B cell (primary cell): ENCODE data around the gene PRRG4. TPM values are rescaled to one million over a fixed set of nuclear protein-coding genes. Genes with fewer than 3 reads are reported as not detected.
"Not testable (repeated sequence)": the region's sequence is repeated elsewhere in the genome, so short reads cannot be mapped to it uniquely, and the experiment has no call there.

Experiments used
- ATAC-seq: fragments of 200-7000 bp; cut with Tn5 transposase; one replicate; pipeline ENCODE4 v1.10.0; 2021; ENCODE audit warnings: low read depth, mild to moderate bottlenecking, moderate number of reproducible peaks, moderate library complexity
- CTCF ChIA-PET: fragments of 350-600 bp; sonication (Branson Sonifier 250); formaldehyde crosslinking; loops from one replicate; lab custom pipeline; 2021; ENCODE audit warnings: antibody characterized with exemption, inconsistent platforms; lab: Charles Lee
- POLR2A ChIA-PET: fragments of 350-600 bp; sonication (Branson Sonifier 250); formaldehyde crosslinking; loops from one replicate; lab custom pipeline; 2021; ENCODE audit warnings: antibody characterized with exemption; lab: Charles Lee
- DNase-seq: peaks from one replicate; pipeline ENCODE4 v3.0.0; 2013
- H2AFZ ChIP-seq: 2 replicates; pipeline ENCODE4 v1.6.1; 2012; ENCODE audit warnings: mild to moderate bottlenecking, low read depth, low read length; ENCODE audit not compliant: insufficient read depth, poor library complexity, severe bottlenecking
- H3K27ac ChIP-seq, 2 donors: 1 replicate in 1 of 2; 2 replicates in 1 of 2; pipeline ENCODE4 v1.5.1; 2012 to 2013; ENCODE audit warnings: low read length in 2 of 2, mild to moderate bottlenecking in 2 of 2, moderate library complexity in 1 of 2
- H3K27me3 ChIP-seq, 4 experiments: fragments of 200-600 bp in 1 of 4; sonication (generic) in 1 of 4; replicated peaks in 1 of 4; 1 replicate in 2 of 4; 2 replicates in 2 of 4; pipeline versions ENCODE4 v1.6.1 to v1.7.0; 2013 to 2016; ENCODE audit warnings: low read length in 3 of 4, mild to moderate bottlenecking in 2 of 4, mixed read lengths in 1 of 4, moderate library complexity in 1 of 4; ENCODE audit not compliant: insufficient read depth in 4 of 4, control insufficient read depth in 3 of 4; ENCODE audit errors: control extremely low read depth in 1 of 4
- H3K36me3 ChIP-seq, 2 experiments: replicated peaks in 1 of 2; 1 replicate in 1 of 2; 2 replicates in 1 of 2; pipeline versions ENCODE4 v1.6.1 to v1.7.1; 2013; ENCODE audit warnings: low read length in 1 of 2; ENCODE audit not compliant: insufficient read depth in 2 of 2, control insufficient read depth in 1 of 2; ENCODE audit errors: control extremely low read depth in 1 of 2, extremely low read depth in 1 of 2
- H3K4me1 ChIP-seq, 2 donors: fragments of 200-600 bp in 1 of 2; sonication (generic) in 1 of 2; 1 replicate in 1 of 2; 2 replicates in 1 of 2; pipeline versions ENCODE4 v1.5.1 to v1.6.1; 2013 to 2017; ENCODE audit warnings: low read length in 2 of 2; ENCODE audit not compliant: control insufficient read depth in 2 of 2, insufficient read depth in 2 of 2
- H3K4me2 ChIP-seq: replicated peaks from 2 replicates; pipeline ENCODE3; 2012; ENCODE audit warnings: mild to moderate bottlenecking, low read depth, low read length; ENCODE audit not compliant: poor library complexity, severe bottlenecking
- H3K4me3 ChIP-seq, 5 experiments: fragments of 200-600 bp in 1 of 5; sonication (generic) in 1 of 5; 1 replicate in 3 of 5; 2 replicates in 2 of 5; pipeline versions ENCODE4 v1.5.1 to v1.7.0; 2011 to 2016; ENCODE audit warnings: low read length in 4 of 5, mild to moderate bottlenecking in 4 of 5, low read depth in 2 of 5, control low read depth in 1 of 5, moderate library complexity in 1 of 5; ENCODE audit not compliant: insufficient read depth in 1 of 5; ENCODE audit errors: control extremely low read depth in 1 of 5, extremely low read depth in 1 of 5
- H3K79me2 ChIP-seq: fragments of 200-600 bp; sonication (generic); one replicate; pipeline ENCODE4 v1.6.0; 2016; ENCODE audit warnings: low read length; ENCODE audit not compliant: control insufficient read depth, insufficient read depth
- H3K9ac ChIP-seq: fragments of 200-600 bp; sonication (generic); 2 replicates; pipeline ENCODE4 v1.6.1; 2017; ENCODE audit warnings: mild to moderate bottlenecking, low read length, moderate library complexity
- H3K9me3 ChIP-seq, 3 donors: one replicate each; pipeline versions ENCODE4 v1.6.1 to v1.7.1; 2013; ENCODE audit warnings: low read length in 2 of 3; ENCODE audit not compliant: control insufficient read depth in 2 of 3, insufficient read depth in 1 of 3; ENCODE audit errors: control extremely low read depth in 1 of 3
- H4K20me1 ChIP-seq: 2 replicates; pipeline ENCODE4 v1.6.0; 2012; ENCODE audit warnings: mild to moderate bottlenecking, low read length; ENCODE audit not compliant: insufficient read depth, control insufficient read depth, poor library complexity, severe bottlenecking
- H3K27ac Mint-ChIP-seq: one replicate; pipeline ENCODE4 v1.8.0; 2021; ENCODE audit warnings: mixed read lengths
- H3K27me3 Mint-ChIP-seq: one replicate; pipeline ENCODE4 v1.8.0; 2021; ENCODE audit warnings: mixed read lengths
- H3K4me1 Mint-ChIP-seq: one replicate; pipeline ENCODE4 v1.8.0; 2021; ENCODE audit warnings: mixed read lengths
- H3K4me3 Mint-ChIP-seq: one replicate; pipeline ENCODE4 v1.8.0; 2021; ENCODE audit warnings: mixed read lengths
- H3K9me3 Mint-ChIP-seq: one replicate; pipeline ENCODE4 v1.8.0; 2022; ENCODE audit warnings: mixed read lengths; ENCODE audit not compliant: insufficient read depth
- CTCF ChIP-seq: fragments of 200-600 bp; IDR thresholded peaks from one replicate; pipeline ENCODE4 v1.8.0; 2022; ENCODE audit warnings: antibody characterized with exemption, mild to moderate bottlenecking
- EZH2 ChIP-seq: IDR thresholded peaks from 2 replicates; pipeline ENCODE4 v1.6.1; 2012; ENCODE audit warnings: borderline replicate concordance, low read depth, mild to moderate bottlenecking, moderate library complexity, low read length; ENCODE audit not compliant: insufficient read depth, poor library complexity, severe bottlenecking
- WGBS: methylation state at CpG from one replicate; pipeline ENCODE4 v1.1.5; 2013; ENCODE audit warnings: missing lambda C conversion rate; ENCODE audit not compliant: insufficient coverage; 5-methylcytosine and 5-hydroxymethylcytosine counted together
- intact Hi-C: fragments of 100-400 bp; cut with micrococcal nuclease; formaldehyde crosslinking; loops from one replicate; pipeline ENCODE4 v1.10.0; 2022
- polyA plus RNA-seq: library from polyadenylated mRNA; depleted of rRNA; stranded (reverse); fragments of >200 nt; gene quantifications from 2 replicates; pipeline ENCODE4 v1.2.3, GENCODE V29; 2012
- total RNA-seq, 2 donors: library from RNA; stranded (reverse); fragments of 120-200 nt in 1 of 2; gene quantifications; 1 replicate in 1 of 2; 2 replicates in 1 of 2; pipeline versions ENCODE4 v1.2.3 to v1.2.4, GENCODE V29; 2013 to 2022

Gene PRRG4
- total and polyA plus RNA-seq, 2 donors (not counting 1 experiment from before 2014, with no cell fraction given): 0.07 TPM; not detected in 1

GRCh38 chr11:32885556-32885955, 55.8 kb downstream of the PRRG4 start:
- intact Hi-C loops: no loop called here
- ATAC-seq (no peak), DNase-seq (no peak)
- Histone ChIP-seq H2AFZ (no peak overlapping the region), H3K4me2 (no peak overlapping the region), H3K4me3 (no peak overlapping the region), H4K20me1 (no peaks in the 10 kb centered on the region), H3K9ac (no peak overlapping the region), H3K27ac (no peak overlapping the region), H3K9me3 (peaks cover 0 to 10% (median 0%) of the 10 kb centered on the region in 3 donors), H3K36me3 (no peaks in the 10 kb centered on the region), H3K79me2 (no peaks in the 10 kb centered on the region), H3K27me3 (no peaks in the 10 kb centered on the region), H3K4me1 (no peaks in the 10 kb centered on the region)
- CTCF ChIA-PET: interaction anchor here (1.1 to 3.3 kb wide), 4 partner anchors 8 to 857 kb away, joined by 3 to 13 read pairs (median 4); no protein-coding TSS in a partner anchor
- 99% methylated on average over 4 of the region's 9 CpGs for WGBS
- POLR2A ChIA-PET: no interaction called here
- no peak overlapping the region for H3K27ac Mint-ChIP-seq
- no peaks in the 10 kb centered on the region for H3K4me1 Mint-ChIP-seq
- no peak overlapping the region for H3K4me3 Mint-ChIP-seq
- H3K9me3 Mint-ChIP-seq: no peaks in the 10 kb centered on the region
- no peak for TF ChIP-seq EZH2
- H3K27me3 Mint-ChIP-seq: peaks cover 4% of the 10 kb centered on the region

GRCh38 chr11:32886180-32886579, 56.5 kb downstream of the PRRG4 start:
- Histone ChIP-seq H3K4me2 (no peak overlapping the region), H3K79me2 (no peaks in the 10 kb centered on the region), H3K4me3 (no peak overlapping the region), H3K4me1 (no peaks in the 10 kb centered on the region), H3K27ac (no peak overlapping the region), H2AFZ (no peak overlapping the region), H3K36me3 (no peaks in the 10 kb centered on the region), H3K9ac (no peak overlapping the region), H3K27me3 (no peaks in the 10 kb centered on the region), H4K20me1 (no peaks in the 10 kb centered on the region), H3K9me3 (peaks cover 0 to 10% (median 0%) of the 10 kb centered on the region in 3 donors)
- H3K27me3 Mint-ChIP-seq: peaks cover 4% of the 10 kb centered on the region
- intact Hi-C loops: no loop called here
- TF ChIP-seq CTCF (no peak), EZH2 (no peak)
- ATAC-seq (no peak), DNase-seq (no peak)
- CTCF ChIA-PET: interaction anchor here (1.1 to 3.3 kb wide), 3 partner anchors 55 to 856 kb away, joined by 3 to 13 read pairs (median 3); no protein-coding TSS in a partner anchor
- WGBS: 100% methylated on average over 1 of the region's 3 CpGs
- no peak overlapping the region for H3K4me3 Mint-ChIP-seq
- H3K27ac Mint-ChIP-seq: no peak overlapping the region
- POLR2A ChIA-PET: no interaction called here
- no peaks in the 10 kb centered on the region for H3K4me1 Mint-ChIP-seq
- H3K9me3 Mint-ChIP-seq: no peaks in the 10 kb centered on the region

- H3K4me3 ChIP-seq, H3K4me3 Mint-ChIP-seq, POLR2A ChIA-PET, DNase-seq, H3K4me1 ChIP-seq, H3K4me1 Mint-ChIP-seq, H3K27me3 Mint-ChIP-seq, H3K79me2 ChIP-seq, ATAC-seq, intact Hi-C loops, H3K27me3 ChIP-seq, H3K4me2 ChIP-seq, H3K36me3 ChIP-seq, H3K9me3 Mint-ChIP-seq, H3K9ac ChIP-seq, H3K27ac ChIP-seq, H4K20me1 ChIP-seq, H3K27ac Mint-ChIP-seq, H2AFZ ChIP-seq: not testable (repeated sequence)
- WGBS: 99% methylated on average over 18 of the region's 20 CpGs
- peaks cover 0 to 10% (median 0%) of the 10 kb centered on the region in 3 donors for H3K9me3 ChIP-seq
- CTCF ChIA-PET: interaction anchor here (3.3 kb wide), 1 partner anchor 177 kb away, joined by 13 read pairs; no protein-coding TSS in a partner anchor
Measured at GRCh38 chr11:32887707-32888383, 58.1 kb downstream of the PRRG4 start.
